Medulla oblongata (tissue), 1 donor: Measurements from ENCODE around the gene HEYL.

Experiments used
- DNase-seq: peaks from one replicate; pipeline ENCODE4 v3.0.0-alpha.2; 2015; ENCODE audit errors: extremely low spot score

Gene HEYL

GRCh38 chr1:39638965-39639304, 508 bp downstream of the HEYL start:
- DNase-seq, result no peak

- DNase-seq, result no peak
These were observed 2.1 kb downstream of the HEYL start for GRCh38 chr1:39637361-39637760.

- DNase-seq, result no peak
These were observed 3.6 kb downstream of the HEYL start for GRCh38 chr1:39635871-39636210.

GRCh38 chr1:39635205-39635870, 4.1 kb downstream of the HEYL start:
- DNase-seq, result no peak

GRCh38 chr1:39633422-39633821, 6.0 kb downstream of the HEYL start:
- DNase-seq, result no peak

GRCh38 chr1:39632682-39633417, 6.6 kb downstream of the HEYL start:
- no peak for DNase-seq

- DNase-seq, result no peak
These were observed 7.1 kb downstream of the HEYL start for GRCh38 chr1:39632323-39632681.

- DNase-seq, result no peak
These were observed 7.8 kb downstream of the HEYL start for GRCh38 chr1:39631361-39632322.

- no peak for DNase-seq
These were observed 10.6 kb downstream of the HEYL start for GRCh38 chr1:39628807-39629350.

GRCh38 chr1:39626646-39627045, 12.8 kb downstream of the HEYL start:
- DNase-seq, result peak; percentile 25

GRCh38 chr1:39625462-39626273, 13.8 kb downstream of the HEYL start:
- DNase-seq, result peak; percentile 83

- DNase-seq, result no peak
These were observed 14.4 kb downstream of the HEYL start for GRCh38 chr1:39625009-39625408.

- peak; percentile 29 for DNase-seq
These were observed 16.4 kb downstream of the HEYL start for GRCh38 chr1:39623053-39623452.

GRCh38 chr1:39622427-39622826, 17.0 kb downstream of the HEYL start:
- DNase-seq, result no peak

- DNase-seq, result no peak
These were observed 18.7 kb downstream of the HEYL start for GRCh38 chr1:39620659-39621165.

- no peak for DNase-seq
These were observed 21.9 kb downstream of the HEYL start for GRCh38 chr1:39617488-39618049.

GRCh38 chr1:39615086-39615673, 24.3 kb downstream of the HEYL start:
- no peak for DNase-seq

- DNase-seq, result no peak
These were observed 25.0 kb downstream of the HEYL start for GRCh38 chr1:39614488-39614887.

GRCh38 chr1:39613250-39613649, 26.2 kb downstream of the HEYL start:
- no peak for DNase-seq

GRCh38 chr1:39609618-39610331, 29.7 kb downstream of the HEYL start:
- DNase-seq, result no peak
